GM04503 (cell line): ENCODE measurements around the gene ARHGAP42.
"Not testable (repeated sequence)": the region's sequence is repeated elsewhere in the genome, so short reads cannot be mapped to it uniquely, and the experiment has no call there.

Experiments
- DNase-seq: peaks from one replicate; pipeline ENCODE4 v3.0.0-alpha.2; 2012; ENCODE audit warnings: low read depth

Gene ARHGAP42

DNA sequence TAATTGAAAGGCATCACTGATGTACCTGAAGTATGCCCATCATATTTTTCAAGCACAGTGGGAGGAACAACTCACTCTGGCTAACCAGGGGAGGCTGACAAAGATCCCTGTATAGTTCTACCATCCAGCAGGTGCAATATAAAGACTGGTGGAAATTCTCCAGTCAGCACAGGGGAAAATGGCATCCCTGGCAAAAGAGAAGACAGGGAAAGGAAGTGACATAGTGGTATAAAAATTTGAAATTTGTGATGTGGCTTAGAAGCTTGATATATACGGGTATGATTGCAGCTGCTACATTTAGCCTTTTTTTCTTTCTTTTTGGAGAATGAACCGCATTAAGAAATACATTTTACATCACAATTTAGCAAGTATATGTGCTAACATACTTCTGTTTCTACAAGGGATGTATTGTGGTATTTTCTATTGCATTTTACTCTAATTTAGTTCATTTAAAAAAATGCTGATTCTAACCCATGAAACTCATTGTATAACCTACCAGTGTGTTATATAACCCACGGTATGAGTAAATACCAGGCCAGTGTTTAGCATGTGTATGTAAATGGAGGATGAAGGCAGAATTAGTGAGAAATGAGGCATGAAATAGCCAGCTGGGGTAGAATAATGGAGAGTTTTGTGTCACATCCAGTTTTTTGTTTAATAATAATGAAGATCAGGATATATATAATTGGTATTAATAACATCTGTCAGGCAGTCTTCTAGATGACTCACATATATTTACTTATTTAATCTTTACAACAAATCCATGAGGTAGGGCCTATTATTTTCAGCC is 186.1 kb downstream of the ARHGAP42 start:
- no peak for DNase-seq

DNA sequence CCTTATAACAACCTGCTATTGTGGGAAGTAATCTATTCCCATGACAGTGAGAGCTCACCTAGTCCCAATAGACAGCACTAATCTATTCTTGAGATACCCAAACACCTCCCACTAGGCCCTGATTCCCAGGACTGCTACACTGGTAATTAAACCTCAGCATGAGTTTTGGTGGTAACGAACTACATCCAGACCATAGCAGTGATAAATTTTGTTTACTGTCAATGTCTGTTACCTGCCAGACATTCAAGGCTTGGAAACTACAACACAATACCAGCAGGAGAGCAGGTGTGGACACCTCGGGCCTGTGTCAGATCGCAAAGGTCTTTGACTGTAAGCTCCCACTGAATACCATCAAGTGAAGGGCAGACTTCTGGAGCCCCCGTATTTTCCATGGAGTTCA is 187.1 kb downstream of the ARHGAP42 start:
- no peak for DNase-seq

DNA sequence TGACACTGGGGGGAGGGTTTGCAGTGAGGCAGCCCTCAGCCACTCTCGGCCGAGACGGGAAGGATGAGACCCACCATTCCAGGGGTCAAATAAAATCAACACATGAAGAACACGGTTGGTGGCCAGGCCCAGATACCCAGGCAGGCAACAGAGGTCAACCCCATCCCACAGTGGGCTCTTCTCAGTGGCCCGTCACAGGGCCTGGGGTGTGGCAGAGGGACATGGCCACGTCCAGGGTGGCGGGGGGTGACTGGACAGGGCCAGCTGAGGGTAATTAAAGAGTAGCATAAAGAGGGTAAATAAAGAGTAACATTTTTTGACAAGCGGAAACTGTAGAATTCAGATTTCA is 188.4 kb downstream of the ARHGAP42 start:
- DNase-seq = no peak

DNA sequence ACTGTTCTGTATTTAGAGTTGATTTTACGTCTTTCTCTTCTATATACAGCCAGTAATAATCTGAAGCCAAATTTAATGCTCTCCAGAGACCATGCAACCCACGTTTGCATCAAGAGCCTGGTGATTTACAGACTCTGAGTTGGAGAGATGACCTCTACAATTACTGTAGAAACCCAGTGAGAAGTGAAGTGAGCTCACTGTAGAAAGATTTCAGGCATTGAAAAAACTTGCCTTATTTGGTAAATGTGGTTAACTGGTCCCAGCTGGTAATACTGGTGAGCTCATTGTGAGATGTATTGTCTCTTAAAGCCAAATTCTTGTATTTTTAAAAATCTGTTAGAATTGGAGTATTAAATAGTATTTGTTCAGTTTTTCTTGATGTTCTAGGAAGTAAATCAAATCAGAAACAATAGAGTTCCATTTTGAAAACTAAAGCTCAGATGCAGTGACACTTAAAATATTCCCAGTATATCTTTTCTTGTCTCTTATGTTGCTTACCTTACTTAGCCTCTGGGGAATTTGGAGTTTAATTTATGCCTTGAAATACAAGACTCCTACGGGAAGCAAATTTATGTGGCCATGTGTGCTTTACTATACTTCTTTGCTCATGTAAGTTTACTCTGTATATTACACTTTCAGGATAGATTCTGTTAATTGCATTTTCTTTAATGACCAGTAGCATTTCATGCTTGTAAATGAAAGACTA is 189.9 kb downstream of the ARHGAP42 start:
- DNase-seq = peak; percentile 95

DNA sequence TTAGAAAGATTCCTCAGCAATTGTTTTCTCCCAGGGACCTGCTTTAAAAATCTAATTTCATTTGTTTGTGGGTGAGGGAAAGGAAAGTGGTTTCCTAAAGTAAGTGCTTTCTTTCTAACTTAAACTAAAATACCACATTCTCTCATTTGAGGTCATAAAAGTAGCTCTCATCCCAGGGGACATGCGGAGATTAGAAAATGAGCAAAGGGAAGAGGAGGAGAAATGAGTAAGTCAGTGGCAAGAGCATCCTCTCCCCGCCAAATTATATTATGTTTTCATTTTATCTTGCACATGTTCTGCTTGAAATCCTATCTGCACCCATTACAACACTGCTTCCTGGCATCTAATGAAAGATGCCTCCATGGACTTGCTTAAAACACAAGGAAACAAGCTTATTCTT is 191.4 kb downstream of the ARHGAP42 start:
- peak; percentile 55 for DNase-seq

DNA sequence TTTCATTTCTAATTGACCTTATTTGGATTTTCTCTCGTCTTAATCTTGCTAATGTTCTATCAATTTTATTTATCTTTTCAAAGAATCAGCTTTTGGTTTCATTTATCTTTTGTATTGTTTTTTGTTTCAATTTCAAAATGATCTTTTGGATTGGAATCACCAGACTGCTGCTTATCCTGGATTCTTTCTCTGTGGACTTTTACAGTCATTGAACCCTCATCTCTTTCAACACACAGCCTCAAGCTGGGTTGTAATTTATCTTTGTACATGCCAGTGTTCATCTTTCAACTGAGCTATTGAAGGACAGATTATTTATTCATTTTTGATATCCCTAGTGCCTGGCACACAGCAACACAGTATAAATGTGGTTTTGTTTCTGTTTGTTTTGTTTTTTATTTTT is 195.9 kb downstream of the ARHGAP42 start:
- no peak for DNase-seq

DNA sequence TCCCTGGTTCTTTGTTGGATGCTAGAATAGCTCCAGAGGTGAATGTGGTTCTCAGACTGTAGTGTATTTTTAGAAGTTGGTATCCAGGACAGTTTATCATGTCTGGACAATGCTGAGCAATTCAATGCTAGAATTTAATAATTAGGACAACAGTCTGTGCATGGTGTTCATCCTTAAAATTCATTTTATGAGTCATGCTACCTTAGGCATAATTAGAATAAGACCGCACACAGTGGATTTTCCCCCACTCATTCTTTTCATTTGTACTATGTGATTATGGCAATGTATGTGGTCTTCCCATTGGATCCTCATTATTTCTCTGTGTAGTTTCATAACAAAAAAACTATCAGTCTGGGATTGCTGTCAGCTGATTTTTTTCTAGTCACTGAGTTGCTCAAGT is 196.7 kb downstream of the ARHGAP42 start:
- no peak for DNase-seq

DNA sequence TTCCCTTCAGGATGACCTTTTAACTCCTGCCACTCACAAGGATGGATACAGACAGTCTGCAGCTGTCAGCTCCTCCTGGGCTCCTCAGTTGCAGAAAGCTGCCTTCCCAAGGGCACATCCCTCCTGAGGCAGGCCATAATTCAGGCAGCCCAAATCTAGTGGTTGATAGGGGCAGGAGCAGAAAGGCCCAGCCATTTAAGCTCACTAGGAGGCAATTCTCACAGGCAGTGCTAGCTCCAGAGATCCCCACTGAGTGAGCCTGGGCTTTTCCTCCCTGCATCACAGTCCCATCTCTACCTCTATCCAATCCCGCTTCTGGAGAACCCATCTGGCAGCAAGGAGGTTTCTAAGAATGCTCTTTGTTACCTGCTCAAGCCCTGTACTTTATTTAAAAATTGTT is 200.6 kb downstream of the ARHGAP42 start:
- no peak for DNase-seq

DNA sequence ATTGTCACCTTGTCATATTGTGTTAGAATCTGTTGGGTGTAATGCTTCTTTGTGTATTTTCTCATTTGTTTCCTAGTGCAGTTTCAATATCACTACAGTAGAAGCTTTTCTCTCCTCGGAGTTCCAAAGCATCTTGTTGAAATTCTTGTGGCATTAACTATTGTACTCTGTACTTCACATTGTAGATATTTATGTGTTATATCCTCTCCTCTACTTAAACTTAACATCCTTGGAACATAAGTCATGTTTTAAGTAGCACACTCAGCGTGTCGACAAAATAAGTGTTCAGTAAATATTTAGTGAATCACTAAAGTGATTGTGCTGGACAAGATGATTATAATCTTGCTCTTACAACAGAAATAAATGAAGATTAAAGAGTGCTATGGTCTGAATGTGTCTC is 201.7 kb downstream of the ARHGAP42 start:
- DNase-seq = no peak

DNA sequence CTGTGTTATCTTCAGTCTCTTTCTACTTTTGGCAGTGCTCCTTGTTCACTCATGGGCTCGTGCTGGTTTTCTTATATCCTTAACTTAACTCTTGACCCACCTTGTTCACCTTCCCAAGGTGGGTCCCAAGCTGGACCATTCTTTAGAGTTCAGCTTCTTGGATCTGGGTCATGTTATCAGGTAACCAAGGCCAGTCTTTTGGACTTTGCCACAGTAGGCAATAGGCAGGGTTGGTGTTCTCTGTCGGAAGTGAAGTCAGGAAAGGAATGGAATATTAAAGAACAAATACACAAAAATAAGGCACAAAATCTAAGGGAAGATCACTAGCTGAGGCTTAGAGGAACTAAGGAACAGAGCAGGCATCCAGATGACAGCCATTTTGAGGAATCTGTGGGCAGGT is 202.7 kb downstream of the ARHGAP42 start:
- no peak for DNase-seq

DNA sequence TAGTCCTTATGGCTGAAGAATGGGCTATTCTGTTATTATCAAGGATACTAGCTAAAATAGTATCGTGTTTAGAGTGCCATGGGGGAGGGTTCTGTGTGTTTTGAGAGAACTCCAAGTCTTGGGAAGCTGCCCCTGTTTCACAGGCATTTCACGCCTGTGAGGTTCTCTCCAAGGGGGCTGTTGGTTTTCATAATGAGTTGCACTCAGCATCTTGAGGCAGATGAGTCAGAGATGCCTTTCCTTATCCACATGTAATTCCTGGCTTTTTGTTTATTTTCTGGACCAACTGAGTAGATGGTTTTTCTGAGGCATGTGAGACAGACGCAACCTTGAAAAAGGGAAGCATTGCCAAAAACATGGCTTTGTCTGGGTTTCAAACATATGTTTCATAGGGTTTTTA is 203.7 kb downstream of the ARHGAP42 start:
- peak; percentile 89 for DNase-seq

DNA sequence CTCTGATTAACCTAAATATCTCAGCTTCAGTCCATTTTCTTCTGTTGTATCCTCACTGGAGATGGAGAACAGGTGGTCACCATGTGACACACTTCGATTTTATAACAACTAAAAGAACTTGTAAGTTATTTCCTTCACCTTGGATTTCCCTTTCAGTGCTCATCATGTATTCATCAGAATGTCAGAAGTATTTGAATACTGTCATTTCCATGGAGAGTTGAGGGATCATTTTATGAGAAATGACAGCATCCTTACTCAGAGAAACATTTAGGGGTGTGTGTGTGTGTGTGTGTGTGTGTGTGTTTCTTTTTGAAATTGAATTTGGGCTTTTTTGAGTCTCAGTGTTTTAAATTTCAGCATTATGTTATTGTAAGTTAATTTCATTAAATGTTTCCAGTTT is 205.8 kb downstream of the ARHGAP42 start:
- DNase-seq = no peak

DNA sequence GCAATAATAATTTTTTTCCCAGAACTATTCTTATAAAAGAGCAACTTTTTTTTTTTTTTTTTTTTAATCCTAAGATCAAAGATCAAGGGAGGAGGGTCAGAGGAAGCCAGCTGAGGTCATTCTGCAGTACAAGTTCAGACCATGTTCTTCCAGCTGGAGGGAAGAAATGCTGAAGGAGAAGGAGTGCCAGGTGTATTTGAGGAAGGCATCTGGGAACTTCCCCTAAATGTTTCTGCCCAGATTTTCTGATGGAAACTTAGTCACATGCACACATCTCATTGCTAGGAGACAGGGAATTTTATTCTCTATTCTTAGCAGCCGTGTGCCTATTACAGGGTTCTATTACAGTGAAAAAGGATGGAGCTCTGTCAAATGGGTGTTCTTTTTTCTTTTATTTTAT is 208.4 kb downstream of the ARHGAP42 start:
- no peak for DNase-seq

DNA sequence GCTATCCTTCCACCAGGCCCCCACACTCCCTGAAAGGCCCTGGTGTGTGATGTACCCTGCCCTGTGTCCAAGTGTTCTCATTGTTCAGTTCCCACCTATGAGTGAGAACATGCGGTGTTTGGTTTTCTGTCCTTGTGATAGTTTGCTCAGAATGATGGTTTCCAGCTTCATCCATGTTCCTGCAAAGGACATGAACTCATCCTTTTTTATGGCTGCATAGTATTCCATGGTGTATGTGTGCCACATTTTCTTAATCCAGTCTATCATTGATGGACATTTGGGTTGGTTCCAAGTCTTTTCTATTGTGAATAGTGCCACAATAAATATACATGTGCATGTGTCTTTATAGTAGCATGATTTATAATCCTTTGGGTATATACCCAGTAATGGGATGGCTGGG is 208.9 kb downstream of the ARHGAP42 start:
- not testable (repeated sequence) for DNase-seq

DNA sequence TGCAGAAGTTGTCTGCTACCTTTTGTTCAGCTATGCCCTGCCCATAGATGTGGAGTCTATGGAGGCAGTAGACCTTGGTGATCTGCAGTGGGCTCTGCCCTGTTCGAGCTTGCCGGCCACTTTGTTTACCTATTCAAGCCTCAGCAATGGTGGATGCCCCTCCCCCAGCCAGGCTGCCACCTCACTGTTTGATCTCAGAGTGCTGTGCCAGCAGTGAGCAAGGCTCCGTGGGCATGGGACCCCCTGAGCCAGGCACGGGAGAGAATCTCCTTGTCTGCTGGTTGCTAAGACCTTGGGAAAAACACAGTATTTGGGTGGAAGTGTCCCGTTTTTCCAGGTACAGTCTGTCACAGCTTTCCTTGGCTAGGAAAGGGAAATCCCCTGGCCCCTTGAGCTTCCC is 214.4 kb downstream of the ARHGAP42 start:
- not testable (repeated sequence) for DNase-seq

DNA sequence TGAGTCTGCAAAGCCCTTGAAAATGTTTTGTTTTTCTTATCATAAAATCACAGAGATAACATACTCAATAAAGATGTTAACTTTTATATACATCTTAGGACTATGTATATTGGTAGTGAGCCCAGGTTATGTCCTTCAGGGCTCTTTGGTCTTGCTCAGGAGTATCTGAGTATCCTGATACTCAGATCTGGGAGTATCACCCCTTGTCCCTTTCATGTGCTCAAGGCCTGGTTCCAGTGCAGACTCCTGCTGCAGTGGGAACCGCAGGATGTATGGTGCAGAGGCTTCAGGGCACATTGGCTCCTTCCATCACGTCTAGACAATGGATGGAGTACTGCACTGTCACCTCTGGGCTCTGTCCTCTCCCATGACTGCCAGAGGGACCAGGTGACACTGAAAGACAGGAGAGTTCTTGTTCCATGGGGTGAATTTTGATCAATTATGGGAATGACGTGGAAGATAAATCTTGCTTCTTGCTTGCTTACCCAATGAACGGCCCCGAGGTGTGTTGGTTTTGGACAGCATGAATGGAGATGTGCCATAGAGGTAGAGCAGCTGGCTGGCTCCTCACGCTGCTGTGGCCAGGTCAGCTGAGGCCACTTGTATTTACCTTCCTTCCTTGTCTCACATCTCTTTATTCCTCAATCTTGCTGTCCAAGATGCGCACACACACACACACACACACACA is 215.5 kb downstream of the ARHGAP42 start:
- DNase-seq = no peak

DNA sequence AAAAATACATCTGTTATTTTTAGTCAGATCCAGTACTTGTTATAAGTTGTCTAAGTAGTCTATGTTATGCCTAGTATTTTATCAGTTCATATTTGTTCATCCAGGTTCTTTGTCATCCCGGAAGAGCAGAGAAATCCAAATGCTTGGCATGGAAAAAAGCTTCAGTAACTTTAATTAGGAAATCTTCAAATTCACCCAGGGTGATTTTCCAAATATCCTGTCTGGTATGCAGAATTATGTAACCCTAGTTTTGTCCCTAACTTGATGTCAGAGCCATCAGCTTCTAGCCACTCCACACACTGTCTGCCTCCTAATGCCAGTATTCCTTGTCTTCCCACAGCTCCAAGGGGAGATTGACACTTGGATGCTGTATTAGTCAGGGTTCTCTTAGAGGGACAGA is 216.2 kb downstream of the ARHGAP42 start:
- no peak for DNase-seq

DNA sequence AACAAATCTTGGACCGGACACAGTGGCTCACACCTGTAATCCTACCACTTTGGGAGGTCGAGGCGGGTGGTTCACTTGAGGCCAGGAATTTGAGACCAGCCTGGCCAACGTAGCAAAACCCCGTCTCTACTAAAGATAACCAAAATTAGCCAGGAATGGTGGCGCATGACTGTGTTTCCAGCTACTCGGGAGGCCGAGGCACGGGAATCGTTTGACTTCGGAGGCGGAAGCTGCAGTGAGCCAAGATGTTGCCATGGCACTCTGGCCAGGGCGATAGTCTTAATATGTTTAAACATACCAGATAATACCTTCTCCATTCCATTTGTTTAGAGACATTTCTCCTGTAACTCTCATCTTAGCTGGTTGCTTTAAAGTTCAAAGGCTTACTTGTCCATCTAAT is 218.6 kb downstream of the ARHGAP42 start:
- no peak for DNase-seq

DNA sequence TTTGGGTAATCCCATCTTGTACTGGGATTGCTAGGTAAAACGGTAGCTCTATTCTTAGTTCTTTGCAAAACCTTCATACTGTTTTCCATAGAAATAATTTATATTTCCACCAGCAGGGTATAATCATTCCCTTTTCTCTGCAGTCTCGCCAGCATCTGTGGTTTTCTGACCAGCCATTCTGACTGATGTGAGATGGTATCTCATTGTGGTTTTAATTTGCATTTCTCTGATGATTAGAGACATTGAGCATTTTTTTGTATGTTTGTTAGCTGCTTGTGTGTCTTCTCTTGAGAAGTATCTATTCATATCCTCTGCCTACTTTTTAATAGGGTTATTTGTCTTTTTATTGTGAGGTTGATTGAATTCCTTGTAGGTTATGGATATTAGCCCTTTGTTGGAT is 221.7 kb downstream of the ARHGAP42 start:
- DNase-seq = peak; percentile 51

DNA sequence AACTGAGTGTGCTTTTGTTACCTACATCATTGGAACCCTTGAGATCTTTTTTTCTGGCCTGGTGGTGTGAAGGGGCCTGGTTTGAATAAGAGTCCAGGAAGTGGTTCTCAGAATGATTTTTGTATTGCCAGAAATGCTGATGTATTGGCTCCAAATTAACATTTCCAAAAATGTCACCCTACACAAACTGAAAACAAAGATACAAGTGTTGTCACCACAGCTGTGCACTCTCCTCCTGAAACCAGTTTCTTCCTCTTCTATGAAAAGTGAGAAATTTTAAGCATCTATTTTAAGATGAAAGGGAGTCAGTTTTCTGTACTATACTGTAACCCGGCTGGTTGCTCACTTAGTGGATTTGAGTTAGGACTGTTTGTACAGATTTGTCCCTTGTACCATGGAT is 223.7 kb downstream of the ARHGAP42 start:
- DNase-seq = no peak

DNA sequence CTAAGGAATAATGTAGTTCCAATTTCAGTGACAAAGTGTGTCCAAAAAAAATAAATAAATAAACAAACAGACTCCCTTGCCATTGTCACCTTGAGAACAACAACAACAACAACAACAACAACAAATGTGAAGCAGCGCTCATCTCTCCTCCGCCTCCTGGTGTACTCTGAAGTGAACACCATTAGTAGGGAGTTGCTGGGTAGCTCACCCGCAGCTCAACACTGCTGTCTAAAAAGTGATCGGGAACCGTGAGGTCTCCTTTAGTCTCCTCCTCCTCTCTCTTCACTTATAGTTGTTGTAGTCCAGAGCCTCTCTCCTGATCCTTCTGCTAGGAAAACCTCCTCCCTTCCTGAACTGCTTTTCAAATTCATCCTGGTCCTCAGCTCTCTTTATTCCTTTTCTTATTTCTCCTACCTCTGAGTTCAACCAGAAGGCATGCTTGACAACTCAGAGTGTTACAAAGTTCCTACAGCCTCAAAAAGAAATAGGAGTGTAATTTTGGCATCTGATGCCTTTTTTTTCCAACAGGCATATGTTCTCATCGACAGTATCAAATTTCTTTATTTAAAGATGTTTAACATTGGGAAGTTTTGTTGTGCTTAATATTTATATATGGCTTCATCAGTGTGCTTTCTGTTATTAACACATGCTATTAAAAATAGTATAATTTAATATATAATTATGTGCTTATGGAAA is 227.5 kb downstream of the ARHGAP42 start:
- DNase-seq = no peak
